A673 (cell line): ENCODE data around the gene ODAD3.

Experiments used
- CTCF ChIP-seq: fragments of 300-800, 200-600 bp; sonication (generic); conservative IDR thresholded peaks from 2 replicates; pipeline ENCODE4 v1.5.1; 2017; ENCODE audit warnings: low read depth, mild to moderate bottlenecking, antibody characterized with exemption, low read length, moderate library complexity, mixed read lengths
- EZH2 ChIP-seq: fragments of 200-600 bp; sonication (generic); IDR thresholded peaks from 2 replicates; pipeline ENCODE4 v1.6.1; 2017; ENCODE audit warnings: borderline replicate concordance, low read depth, mild to moderate bottlenecking, mixed read lengths, antibody characterized with exemption, low read length; ENCODE audit not compliant: poor library complexity, severe bottlenecking

- TF ChIP-seq CTCF (no peak), EZH2 (no peak)
Measured at GRCh38 chr19:11370744-11371143, 64.2 kb downstream of the ODAD3 start.
